Measurements from ENCODE around the gene MYH14. TPM values are rescaled to one million over a fixed set of nuclear protein-coding genes. Genes with fewer than 3 reads are reported as not detected.

Gene MYH14
- total RNA-seq, 1 donor from 2014 or later, result not detected

- Histone ChIP-seq H3K4me3 (ENCODE audit: insufficient read depth, low read depth, low read length) (no peak overlapping the region), H2AFZ (ENCODE audit: low read depth, low read length) (no peak overlapping the region), H3K79me2 (ENCODE audit: insufficient read depth, low read length) (no peaks in the 10 kb centered on the region), H3K27me3 (ENCODE audit: insufficient read depth, low read length) (no peaks in the 10 kb centered on the region), H3K4me1 (ENCODE audit: insufficient read depth, low read length) (no peaks in the 10 kb centered on the region), H3K4me2 (ENCODE audit: low read length) (no peak overlapping the region), H3K36me3 (ENCODE audit: insufficient read depth, low read length) (no peaks in the 10 kb centered on the region), H3K9ac (ENCODE audit: low read length) (no peak overlapping the region), H3K27ac (ENCODE audit: low read depth, low read length) (no peak overlapping the region), H4K20me1 (ENCODE audit: insufficient read depth, low read length) (no peaks in the 10 kb centered on the region), H3K9me3 (ENCODE audit: insufficient read depth, low read depth, low read length) (no peaks in the 10 kb centered on the region)
- FAIRE-seq (no peak), DNase-seq (ENCODE audit: low read depth) (no peak)
- Mint-ChIP-seq H3K9me3 (ENCODE audit: unreplicated experiment) (peaks cover 19% of the 10 kb centered on the region), H3K27ac (ENCODE audit: unreplicated experiment) (no peak overlapping the region), H3K4me3 (ENCODE audit: unreplicated experiment) (no peak overlapping the region), H3K36me3 (ENCODE audit: low read depth, unreplicated experiment) (no peaks in the 10 kb centered on the region), H3K27me3 (ENCODE audit: low read depth, unreplicated experiment) (no peaks in the 10 kb centered on the region), H3K4me1 (ENCODE audit: low read depth, unreplicated experiment) (no peaks in the 10 kb centered on the region)
- TF ChIP-seq CTCF (IDR thresholded peaks at IDR 0.05; ENCODE audit: insufficient read depth, low read depth, low read length) (no peak), EZH2 (IDR thresholded peaks at IDR 0.05; ENCODE audit: insufficient read depth, low read length) (no peak)
Measured at GRCh38 chr19:50275577-50276368, 72.4 kb downstream of the MYH14 start.

- H3K4me2 ChIP-seq (ENCODE audit: low read length), result no peak overlapping the region
- no peak overlapping the region for H2AFZ ChIP-seq (ENCODE audit: low read depth, low read length)
- no peak overlapping the region for H3K9ac ChIP-seq (ENCODE audit: low read length)
- no peaks in the 10 kb centered on the region for H3K4me1 ChIP-seq (ENCODE audit: insufficient read depth, low read length)
- Mint-ChIP-seq H3K4me1 (ENCODE audit: low read depth, unreplicated experiment) (no peaks in the 10 kb centered on the region), H3K4me3 (ENCODE audit: unreplicated experiment) (no peak overlapping the region), H3K9me3 (ENCODE audit: unreplicated experiment) (peaks cover 21% of the 10 kb centered on the region), H3K27me3 (ENCODE audit: low read depth, unreplicated experiment) (no peaks in the 10 kb centered on the region), H3K27ac (ENCODE audit: unreplicated experiment) (no peak overlapping the region), H3K36me3 (ENCODE audit: low read depth, unreplicated experiment) (no peaks in the 10 kb centered on the region)
- no peaks in the 10 kb centered on the region for H4K20me1 ChIP-seq (ENCODE audit: insufficient read depth, low read length)
- no peaks in the 10 kb centered on the region for H3K36me3 ChIP-seq (ENCODE audit: insufficient read depth, low read length)
- H3K27me3 ChIP-seq (ENCODE audit: insufficient read depth, low read length), result no peaks in the 10 kb centered on the region
- TF ChIP-seq CTCF (IDR thresholded peaks at IDR 0.05; ENCODE audit: insufficient read depth, low read depth, low read length) (no peak), EZH2 (IDR thresholded peaks at IDR 0.05; ENCODE audit: insufficient read depth, low read length) (no peak)
- H3K27ac ChIP-seq (ENCODE audit: low read depth, low read length), result no peak overlapping the region
- DNase-seq (ENCODE audit: low read depth) (no peak), FAIRE-seq (no peak)
- no peaks in the 10 kb centered on the region for H3K9me3 ChIP-seq (ENCODE audit: insufficient read depth, low read depth, low read length)
- H3K79me2 ChIP-seq (ENCODE audit: insufficient read depth, low read length), result no peaks in the 10 kb centered on the region
- no peak overlapping the region for H3K4me3 ChIP-seq (ENCODE audit: insufficient read depth, low read depth, low read length)
Measured at GRCh38 chr19:50276370-50277063, 73.1 kb downstream of the MYH14 start.
